Kidney capillary endothelial cell (primary cell): Measurements from ENCODE around the gene SPACA9.

Source experiments
- DNase-seq: peaks from one replicate; pipeline ENCODE4 v3.0.0-alpha.2; 2018; ENCODE audit warnings: low spot score

The SPACA9 gene

DNA sequence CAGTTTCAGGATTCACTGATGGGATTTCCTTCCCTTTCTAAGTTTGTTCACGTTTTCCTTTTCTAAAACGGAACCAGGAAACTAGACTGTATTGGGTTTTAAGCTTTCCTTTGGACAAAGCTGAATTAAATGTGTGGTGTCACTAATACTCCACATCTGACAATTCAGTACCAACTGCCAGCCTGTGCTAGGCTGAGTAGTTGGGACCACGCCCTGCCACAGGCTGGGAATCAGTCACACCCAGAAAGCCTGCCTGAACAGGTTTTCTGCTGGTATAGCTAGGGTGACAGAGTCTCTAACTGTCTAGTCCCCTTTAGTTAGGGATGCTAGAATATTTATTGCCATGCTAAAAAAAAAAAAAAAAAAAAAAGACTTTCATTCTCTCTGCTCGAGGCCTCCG, 15.6 kb downstream of the SPACA9 start:
- DNase-seq: no peak

DNA sequence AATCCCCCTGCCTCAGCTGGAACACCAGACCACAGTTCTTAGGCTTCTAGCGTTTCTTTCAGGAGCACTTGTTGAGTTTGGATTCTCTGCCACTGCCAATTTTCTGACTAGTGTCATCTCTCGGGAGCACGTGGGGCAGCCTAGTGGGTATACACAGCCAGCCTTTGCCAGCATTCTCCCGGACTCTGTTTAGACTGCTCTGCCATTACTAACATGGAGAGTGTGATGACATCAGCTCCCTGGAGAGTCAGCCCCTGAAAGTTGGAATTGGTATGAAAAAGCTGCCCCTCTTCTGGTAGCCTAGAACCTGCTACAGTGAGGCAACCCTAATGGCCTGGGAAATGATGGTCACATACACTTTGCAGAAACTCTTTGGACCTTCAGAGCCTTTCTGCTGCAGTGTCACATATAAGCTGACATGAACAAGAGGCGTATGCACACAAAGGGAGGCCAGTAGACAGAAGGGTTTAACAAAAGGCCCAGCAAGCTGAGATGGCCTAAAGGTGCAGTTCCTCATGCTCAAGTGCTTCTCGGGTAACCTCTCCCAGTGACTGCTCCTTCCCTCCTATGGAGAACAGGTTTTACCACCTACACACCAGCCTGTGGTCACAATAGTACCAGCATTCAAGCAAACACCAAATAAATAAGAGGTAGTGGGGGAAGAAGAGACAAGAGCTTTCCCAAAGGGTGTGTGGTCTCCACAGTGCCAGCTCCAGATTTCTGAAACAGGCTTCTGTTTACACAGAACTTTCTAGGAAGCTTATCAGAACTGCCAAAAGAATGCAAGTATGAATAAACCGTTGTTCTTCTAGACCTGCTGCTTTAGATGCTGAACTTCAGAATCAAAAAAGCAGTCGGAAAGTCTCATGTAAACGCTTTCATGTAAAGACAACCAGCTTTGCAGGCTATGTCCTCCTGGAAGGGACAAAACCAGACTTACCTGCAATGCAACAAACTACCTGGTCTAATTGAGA, 16.5 kb downstream of the SPACA9 start:
- DNase-seq: no peak

DNA sequence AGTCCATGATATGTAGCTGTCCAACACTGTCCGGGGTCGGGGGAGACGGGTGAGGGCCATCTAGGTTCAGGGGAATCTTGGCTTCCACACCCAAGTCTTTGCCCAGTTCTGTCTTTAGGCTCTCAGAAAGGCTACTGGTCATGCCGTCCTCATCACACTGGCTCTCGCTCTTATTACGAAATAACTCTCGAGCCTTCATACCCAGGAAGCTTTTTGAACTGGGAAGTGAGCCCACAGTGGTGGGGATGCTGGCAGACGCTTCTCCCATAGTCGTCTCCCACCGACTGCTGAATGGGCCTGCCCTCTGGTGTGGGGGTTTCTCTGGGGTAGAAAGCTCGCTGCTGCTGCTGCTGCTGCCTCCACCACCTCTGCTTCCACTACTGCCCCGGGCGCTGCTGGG, 17.6 kb downstream of the SPACA9 start:
- no peak for DNase-seq

GRCh38 chr9:132896906-132897305, 18.2 kb downstream of the SPACA9 start:
- no peak for DNase-seq

DNA sequence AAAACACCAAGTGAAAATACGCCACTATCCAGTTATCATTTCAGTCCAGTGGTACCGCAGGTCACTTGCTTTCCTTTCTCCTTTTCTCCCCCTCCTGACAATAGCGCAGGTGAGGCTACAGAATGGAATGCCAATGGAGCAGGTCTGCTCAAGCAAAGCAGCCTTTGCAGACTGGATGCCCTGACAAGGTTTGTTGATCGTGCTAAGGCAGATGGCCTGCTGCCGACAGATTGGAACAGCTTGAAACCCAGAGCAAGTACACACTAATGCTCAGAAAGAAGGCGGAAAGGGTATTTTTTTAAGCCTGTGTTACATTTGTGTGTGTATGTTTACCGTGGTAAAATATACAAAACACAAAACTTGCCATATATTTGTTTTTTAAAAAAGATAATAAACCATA, 19.4 kb downstream of the SPACA9 start:
- no peak for DNase-seq

GRCh38 chr9:132901858-132902831, 23.4 kb downstream of the SPACA9 start:
- peak; percentile 93 for DNase-seq

GRCh38 chr9:132903574-132904492, 25.1 kb downstream of the SPACA9 start:
- DNase-seq: no peak

DNA sequence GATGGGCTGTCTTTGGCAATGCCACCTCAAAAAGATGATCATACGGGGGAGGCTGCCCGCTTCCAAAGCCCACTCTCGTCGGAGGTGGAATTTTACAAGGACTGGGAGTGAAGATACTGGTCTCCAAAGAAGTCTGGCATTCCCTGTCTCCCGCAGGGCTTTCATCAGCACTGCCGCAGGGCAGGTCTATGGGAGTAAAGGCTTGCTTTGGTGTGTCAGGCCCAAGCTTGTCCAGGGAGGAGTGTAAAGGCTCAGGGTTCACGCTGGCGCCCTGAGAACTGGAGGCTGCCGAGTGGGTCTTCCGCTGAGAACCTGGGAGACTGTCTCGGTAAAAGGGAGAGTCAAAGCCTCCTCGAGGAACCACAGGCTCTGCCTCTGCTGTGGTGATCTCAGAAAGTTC, 27.0 kb downstream of the SPACA9 start:
- no peak for DNase-seq

DNA sequence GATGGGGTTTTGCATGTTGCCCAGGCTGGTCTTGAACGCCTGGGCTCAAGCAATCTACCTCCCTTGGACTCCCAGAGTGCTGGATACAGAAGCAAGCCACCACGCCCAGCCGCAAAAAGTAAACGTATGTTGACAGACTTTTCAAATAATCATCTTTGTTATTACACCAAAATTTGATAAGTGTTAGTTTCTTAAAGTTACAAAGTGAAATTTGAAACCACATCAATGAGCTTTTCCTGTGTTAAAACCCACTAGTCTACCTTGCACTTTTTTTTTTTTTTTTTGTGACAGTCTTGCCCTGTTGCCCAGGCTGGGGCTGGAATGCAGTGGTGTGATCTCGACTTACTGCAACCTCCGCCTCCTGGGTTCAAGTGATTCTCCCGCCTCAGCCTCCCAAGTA, 29.9 kb downstream of the SPACA9 start:
- DNase-seq: no peak

GRCh38 chr9:132909311-132909710, 30.6 kb downstream of the SPACA9 start:
- DNase-seq: no peak

DNA sequence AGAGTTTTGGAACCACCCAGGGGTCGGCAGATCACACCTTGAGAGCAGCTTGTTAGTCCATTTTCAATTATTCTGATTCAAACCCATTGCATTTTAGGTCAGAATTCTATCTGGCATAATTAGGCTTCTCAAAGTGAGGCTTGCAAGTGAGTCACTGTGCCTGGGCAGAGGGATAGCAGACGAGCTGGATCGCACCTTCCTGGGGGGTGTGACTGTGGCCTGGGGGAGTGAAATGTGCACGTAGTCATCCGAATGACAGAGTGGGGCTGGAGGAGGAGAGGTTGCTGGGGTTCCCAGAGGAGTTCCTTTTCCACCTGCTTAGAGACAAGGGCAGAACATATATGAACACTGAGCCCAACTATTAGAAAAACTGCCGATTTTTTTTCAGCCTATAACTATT, 31.7 kb downstream of the SPACA9 start:
- no peak for DNase-seq

- DNase-seq: no peak
Measured at GRCh38 chr9:132912131-132912530, 33.4 kb downstream of the SPACA9 start.

DNA sequence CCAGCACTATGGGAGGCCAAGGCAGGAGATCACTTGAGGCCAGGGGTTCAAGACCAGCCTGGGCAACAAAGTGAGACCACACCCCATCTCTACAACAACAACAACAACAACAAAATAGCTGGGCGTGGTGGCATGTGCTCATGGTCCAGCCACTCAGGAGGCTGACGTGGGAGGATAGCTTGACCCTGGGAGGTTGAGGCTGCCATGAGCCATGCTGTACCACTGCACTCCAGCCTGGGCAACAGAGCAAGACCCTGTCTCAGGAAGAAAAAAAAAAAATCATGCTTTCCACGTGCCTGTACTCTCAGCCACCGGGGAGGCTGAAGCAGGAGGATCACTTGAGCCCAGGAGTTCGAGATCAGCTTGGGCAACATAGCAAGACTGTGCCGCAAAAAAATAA, 36.2 kb downstream of the SPACA9 start:
- DNase-seq: no peak

- no peak for DNase-seq
Measured at GRCh38 chr9:132919614-132920268, 41.0 kb downstream of the SPACA9 start.

GRCh38 chr9:132923346-132923902, 44.7 kb downstream of the SPACA9 start:
- peak; percentile 21 for DNase-seq

- no peak for DNase-seq
Measured at GRCh38 chr9:132927704-132928103, 49.0 kb downstream of the SPACA9 start.

GRCh38 chr9:132931178-132931735, 52.6 kb downstream of the SPACA9 start:
- DNase-seq: no peak

DNA sequence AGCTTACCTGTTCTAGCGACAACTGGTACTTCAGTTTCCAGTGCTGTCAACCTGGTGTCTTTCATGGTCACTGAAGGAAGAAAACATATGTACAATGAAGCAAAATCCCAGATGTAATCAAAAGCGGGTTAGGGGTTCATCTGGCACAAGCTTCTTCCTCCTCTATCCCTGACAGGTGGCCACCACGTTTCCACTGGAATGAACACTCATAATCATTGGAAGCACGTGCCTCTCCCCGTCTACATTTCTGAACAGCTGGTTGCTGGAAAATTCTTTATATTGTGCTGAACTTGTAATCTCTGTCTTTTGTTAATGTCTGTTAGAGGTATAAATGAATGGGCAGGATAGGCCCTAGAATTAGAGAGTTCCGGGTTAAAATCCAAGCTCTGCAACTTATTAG, 56.3 kb downstream of the SPACA9 start:
- no peak for DNase-seq

DNA sequence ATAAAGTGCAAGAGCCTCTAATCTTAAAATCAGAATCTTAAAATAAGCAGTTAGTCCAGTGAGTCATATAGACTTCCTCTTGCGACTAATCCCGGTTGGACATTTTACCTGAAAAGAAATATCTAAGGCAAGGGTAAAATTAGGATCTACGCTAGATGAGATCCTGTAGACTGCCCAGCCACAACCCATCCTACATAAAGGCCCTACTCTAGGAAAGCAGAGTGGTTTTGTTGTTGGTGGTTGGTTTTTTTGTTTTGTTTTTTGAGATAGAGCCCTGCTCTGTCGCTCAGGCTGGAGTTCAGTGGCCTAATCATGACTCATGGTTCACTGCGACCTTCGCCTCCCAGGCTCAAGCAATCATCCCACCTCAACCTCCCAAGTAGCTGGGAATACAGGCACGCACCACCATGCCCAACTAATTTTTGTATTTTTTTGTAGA, 58.8 kb downstream of the SPACA9 start:
- no peak for DNase-seq

DNA sequence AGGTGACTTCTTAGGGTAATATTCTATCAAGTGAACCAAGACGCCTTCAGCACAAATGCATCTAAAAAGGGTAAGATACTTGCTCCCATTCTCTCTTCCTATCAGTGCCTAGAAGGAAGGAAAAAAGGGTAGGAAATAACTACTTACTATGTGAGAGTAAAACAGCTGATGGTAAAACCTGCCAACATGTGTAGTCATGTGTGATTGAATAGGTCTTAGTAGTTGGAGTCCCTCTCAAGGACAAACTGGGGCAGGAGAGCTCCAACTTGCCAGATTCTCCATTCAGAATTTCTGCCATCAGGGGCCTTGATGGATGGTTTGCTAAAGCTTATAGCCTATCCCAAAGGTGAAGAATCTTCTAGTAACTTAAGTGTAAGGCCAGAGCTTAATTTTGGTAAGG, 60.5 kb downstream of the SPACA9 start:
- no peak for DNase-seq
